ENCODE results near the gene PCK2. TPM values are rescaled to one million over a fixed set of nuclear protein-coding genes. Genes with fewer than 3 reads are reported as not detected.

PCK2 gene
- total and polyA plus RNA-seq, 2 of the 13 experiments (the other 11 are each of a cell fraction or from before 2014, with no cell fraction given), result 129 to 272 TPM

DNA sequence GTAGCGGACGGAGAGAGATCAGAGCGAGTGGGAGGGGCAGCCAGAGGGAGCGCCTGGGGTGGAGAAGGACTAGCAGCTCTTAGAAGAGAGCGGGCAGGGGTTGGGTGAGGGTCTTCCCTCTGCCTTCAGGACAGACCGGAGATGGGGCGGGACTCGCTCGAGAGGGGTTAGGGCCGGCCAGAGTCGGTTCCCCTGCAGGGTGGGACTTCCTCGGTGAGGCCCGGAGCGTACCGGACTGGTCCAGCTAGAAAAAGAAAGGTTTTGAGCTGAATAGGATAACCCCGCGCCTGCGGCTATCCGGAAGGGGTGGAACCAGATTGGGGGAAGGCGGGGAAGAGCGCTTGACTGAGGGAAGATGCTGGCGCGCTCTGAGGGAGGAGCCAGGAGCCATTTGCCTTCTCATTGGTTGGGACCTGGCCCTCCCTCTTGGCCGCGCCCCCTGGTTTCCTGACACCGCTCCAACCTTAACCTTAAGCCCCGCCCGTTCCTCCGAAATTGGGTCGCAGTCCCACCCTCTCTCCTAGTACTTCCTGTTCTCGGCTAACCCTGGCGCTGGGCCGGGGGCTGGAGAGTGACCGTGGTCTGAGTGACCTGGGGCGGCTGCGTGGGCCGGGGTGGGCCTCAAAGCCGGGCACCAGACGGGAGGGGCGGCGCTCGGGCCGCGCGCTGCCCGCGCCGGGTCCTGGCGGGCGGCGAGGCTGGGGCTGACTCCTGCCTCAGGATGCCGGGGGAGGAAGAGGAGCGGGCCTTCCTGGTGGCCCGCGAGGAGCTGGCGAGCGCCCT lies 53.1 kb downstream of the PCK2 start, which contains the start of gene RNF31 (continued):
- TF ChIP-seq, protein P1, sequence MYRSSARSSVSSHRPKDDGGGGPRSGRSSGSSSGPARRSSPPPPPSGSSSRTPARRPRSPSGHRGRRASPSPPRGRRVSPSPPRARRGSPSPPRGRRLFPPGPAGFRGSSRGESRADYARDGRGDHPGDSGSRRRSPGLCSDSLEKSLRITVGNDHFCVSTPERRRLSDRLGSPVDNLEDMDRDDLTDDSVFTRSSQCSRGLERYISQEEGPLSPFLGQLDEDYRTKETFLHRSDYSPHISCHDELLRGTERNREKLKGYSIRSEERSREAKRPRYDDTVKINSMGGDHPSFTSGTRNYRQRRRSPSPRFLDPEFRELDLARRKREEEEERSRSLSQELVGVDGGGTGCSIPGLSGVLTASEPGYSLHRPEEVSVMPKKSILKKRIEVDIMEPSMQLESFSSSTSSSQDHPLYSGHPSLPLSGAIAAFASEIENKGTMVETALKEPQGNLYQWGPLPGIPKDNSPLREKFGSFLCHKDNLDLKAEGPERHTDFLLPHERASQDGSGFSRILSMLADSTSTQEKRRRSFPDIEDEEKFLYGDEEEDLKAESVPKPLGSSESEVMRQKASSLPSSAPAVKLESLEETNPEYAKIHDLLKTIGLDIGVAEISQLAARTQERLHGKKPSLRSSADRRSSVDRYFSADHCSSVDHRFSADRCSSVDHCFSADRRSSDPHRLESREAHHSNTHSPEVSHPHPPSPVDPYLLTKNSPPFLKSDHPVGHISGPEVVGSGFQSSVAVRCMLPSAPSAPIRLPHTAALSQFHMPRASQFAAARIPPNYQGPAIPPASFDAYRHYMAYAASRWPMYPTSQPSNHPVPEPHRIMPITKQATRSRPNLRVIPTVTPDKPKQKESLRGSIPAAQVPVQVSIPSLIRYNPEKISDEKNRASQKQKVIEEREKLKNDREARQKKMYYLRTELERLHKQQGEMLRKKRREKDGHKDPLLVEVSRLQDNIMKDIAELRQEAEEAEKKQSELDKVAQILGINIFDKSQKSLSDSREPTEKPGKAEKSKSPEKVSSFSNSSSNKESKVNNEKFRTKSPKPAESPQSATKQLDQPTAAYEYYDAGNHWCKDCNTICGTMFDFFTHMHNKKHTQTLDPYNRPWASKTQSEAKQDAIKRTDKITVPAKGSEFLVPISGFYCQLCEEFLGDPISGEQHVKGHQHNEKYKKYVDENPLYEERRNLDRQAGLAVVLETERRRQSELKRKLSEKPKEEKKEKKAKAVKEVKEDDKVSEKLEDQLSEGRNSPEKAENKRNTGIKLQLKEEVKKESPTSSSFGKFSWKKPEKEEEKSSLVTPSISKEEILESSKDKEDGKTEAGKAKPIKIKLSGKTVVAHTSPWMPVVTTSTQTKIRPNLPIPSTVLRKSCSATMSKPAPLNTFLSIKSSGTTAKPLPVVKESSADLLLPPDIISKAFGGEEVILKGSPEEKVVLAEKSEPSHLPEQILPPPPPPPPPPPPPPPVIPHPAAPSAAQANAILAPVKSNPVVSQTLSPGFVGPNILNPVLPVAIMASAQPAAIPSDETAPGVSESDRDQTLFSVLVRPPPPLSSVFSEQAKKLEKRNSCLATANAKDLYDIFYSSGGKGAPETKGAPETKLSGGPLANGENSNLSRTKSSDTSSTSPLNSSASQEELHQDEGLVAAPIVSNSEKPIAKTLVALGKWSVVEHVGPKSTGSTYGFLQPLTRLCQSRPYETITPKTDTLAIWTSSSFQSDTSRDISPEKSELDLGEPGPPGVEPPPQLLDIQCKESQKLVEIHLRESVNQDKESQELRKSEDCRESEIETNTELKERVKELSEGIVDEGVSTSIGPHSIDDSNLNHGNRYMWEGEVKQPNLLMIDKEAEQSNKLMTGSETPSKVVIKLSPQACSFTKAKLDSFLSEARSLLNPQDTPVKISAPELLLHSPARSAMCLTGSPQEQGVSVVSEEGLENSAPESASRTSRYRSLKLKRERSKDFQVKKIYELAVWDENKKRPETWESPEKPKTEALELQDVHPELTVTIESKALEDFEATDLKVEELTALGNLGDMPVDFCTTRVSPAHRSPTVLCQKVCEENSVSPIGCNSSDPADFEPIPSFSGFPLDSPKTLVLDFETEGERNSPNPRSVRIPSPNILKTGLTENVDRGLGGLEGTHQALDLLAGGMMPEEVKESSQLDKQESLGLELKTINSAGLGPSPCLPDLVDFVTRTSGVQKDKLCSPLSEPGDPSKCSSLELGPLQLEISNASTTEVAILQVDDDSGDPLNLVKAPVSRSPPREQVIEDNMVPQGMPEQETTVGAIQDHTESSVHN (CRISPR knock-in tag; IDR thresholded peaks at IDR 0.05), result no peak
- TF ChIP-seq ZNF607 (CRISPR knock-in tag; IDR thresholded peaks at IDR 0.05; ENCODE audit: borderline replicate concordance) (no peak), RORA (CRISPR knock-in tag; IDR thresholded peaks at IDR 0.05) (no peak), ZGPAT (CRISPR knock-in tag; IDR thresholded peaks at IDR 0.05) (peak; percentile 68), ZNF747 (CRISPR knock-in tag; IDR thresholded peaks at IDR 0.05; ENCODE audit: borderline replicate concordance) (0 out of 2 replicates have a peak, but pooled peaks have one; percentile 62), KLF6 (CRISPR knock-in tag; IDR thresholded peaks at IDR 0.05) (peak; percentile 48), FOSL1 (CRISPR knock-in tag; IDR thresholded peaks at IDR 0.05; ENCODE audit: borderline replicate concordance) (peak; percentile 38; the same call in 1 of the 2 replicates), RXRB (CRISPR knock-in tag; IDR thresholded peaks at IDR 0.05; ENCODE audit: borderline replicate concordance) (peak; percentile 17), ZBTB44 (CRISPR knock-in tag; IDR thresholded peaks at IDR 0.05) (peak; percentile 71; the same call in 1 of the 2 replicates)
- TF ChIP-seq, protein P2, sequence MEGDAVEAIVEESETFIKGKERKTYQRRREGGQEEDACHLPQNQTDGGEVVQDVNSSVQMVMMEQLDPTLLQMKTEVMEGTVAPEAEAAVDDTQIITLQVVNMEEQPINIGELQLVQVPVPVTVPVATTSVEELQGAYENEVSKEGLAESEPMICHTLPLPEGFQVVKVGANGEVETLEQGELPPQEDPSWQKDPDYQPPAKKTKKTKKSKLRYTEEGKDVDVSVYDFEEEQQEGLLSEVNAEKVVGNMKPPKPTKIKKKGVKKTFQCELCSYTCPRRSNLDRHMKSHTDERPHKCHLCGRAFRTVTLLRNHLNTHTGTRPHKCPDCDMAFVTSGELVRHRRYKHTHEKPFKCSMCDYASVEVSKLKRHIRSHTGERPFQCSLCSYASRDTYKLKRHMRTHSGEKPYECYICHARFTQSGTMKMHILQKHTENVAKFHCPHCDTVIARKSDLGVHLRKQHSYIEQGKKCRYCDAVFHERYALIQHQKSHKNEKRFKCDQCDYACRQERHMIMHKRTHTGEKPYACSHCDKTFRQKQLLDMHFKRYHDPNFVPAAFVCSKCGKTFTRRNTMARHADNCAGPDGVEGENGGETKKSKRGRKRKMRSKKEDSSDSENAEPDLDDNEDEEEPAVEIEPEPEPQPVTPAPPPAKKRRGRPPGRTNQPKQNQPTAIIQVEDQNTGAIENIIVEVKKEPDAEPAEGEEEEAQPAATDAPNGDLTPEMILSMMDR (CRISPR knock-in tag; IDR thresholded peaks at IDR 0.05), result no peak; the same call in 1 of the 2 replicates
